RWPE2 (cell line): ENCODE measurements around the gene JUP.

Experiments used
- ATAC-seq: fragments of 200-7000 bp; cut with Tn5 transposase; 3 replicates; pipeline ENCODE4 v1.9.1; 2021; ENCODE audit warnings: low read depth
- DNase-seq: peaks from one replicate; pipeline ENCODE4 v3.0.0-alpha.2; 2020; ENCODE audit warnings: low spot score
- H3K27ac ChIP-seq: fragments of 450-650 bp; 2 replicates; pipeline ENCODE4 v1.5.1; 2017; ENCODE audit warnings: mild to moderate bottlenecking; ENCODE audit not compliant: poor library complexity, severe bottlenecking
- H3K27me3 ChIP-seq: fragments of 250-450 bp; sonication (Bioruptor Pico); 2 replicates; pipeline ENCODE4 v1.5.1; 2021; ENCODE audit warnings: mild to moderate bottlenecking, moderate library complexity; ENCODE audit not compliant: insufficient read depth, poor library complexity, severe bottlenecking
- H3K36me3 ChIP-seq: fragments of 250-450 bp; sonication (Bioruptor Pico); 2 replicates; pipeline ENCODE4 v1.5.1; 2020; ENCODE audit warnings: low read depth, mild to moderate bottlenecking, moderate library complexity
- H3K4me1 ChIP-seq: fragments of 250-450 bp; sonication (Bioruptor Pico); 2 replicates; pipeline ENCODE4 v1.5.1; 2021; ENCODE audit warnings: mild to moderate bottlenecking, moderate library complexity; ENCODE audit not compliant: insufficient read depth, poor library complexity, severe bottlenecking
- H3K4me3 ChIP-seq: fragments of 250-450 bp; sonication (Bioruptor Pico); 2 replicates; pipeline ENCODE4 v1.5.1; 2021; ENCODE audit warnings: mild to moderate bottlenecking, moderate library complexity; ENCODE audit not compliant: severe bottlenecking
- H3K9me3 ChIP-seq: fragments of 250-450 bp; sonication (Bioruptor Pico); 2 replicates; pipeline ENCODE4 v1.5.1; 2021; ENCODE audit warnings: mild to moderate bottlenecking, moderate library complexity; ENCODE audit not compliant: severe bottlenecking
- CTCF ChIP-seq: fragments of 450-650 bp; IDR thresholded peaks from one replicate; pipeline ENCODE4 v1.5.1; 2017; ENCODE audit warnings: mild to moderate bottlenecking, moderate library complexity; ENCODE audit not compliant: poor library complexity, severe bottlenecking

The JUP gene

GRCh38 chr17:41784207-41784744, 2.2 kb downstream of the JUP start:
- Histone ChIP-seq H3K27ac (peak overlapping the region; percentile 94), H3K4me3 (peak overlapping the region; percentile 85), H3K36me3 (peaks cover 34% of the 10 kb centered on the region), H3K27me3 (no peaks in the 10 kb centered on the region), H3K4me1 (peaks cover 19% of the 10 kb centered on the region), H3K9me3 (no peaks in the 10 kb centered on the region)
- no peak for TF ChIP-seq CTCF
- ATAC-seq = peak; percentile 42
- DNase-seq = peak; percentile 85

GRCh38 chr17:41782142-41782541, 4.4 kb downstream of the JUP start:
- H3K4me1 ChIP-seq = peaks cover 34% of the 10 kb centered on the region
- ATAC-seq = no peak

GRCh38 chr17:41781404-41782110, 5.0 kb downstream of the JUP start:
- Histone ChIP-seq H3K4me3 (no peak overlapping the region), H3K36me3 (peaks cover 42% of the 10 kb centered on the region), H3K27me3 (no peaks in the 10 kb centered on the region), H3K4me1 (peaks cover 37% of the 10 kb centered on the region), H3K27ac (peak overlapping the region; percentile 94), H3K9me3 (no peaks in the 10 kb centered on the region)
- DNase-seq (no peak), ATAC-seq (no peak)
- no peak for TF ChIP-seq CTCF

More at GRCh38 chr17:41782142-41782541, 4.4 kb downstream of the JUP start:
- Histone ChIP-seq H3K27me3 (no peaks in the 10 kb centered on the region), H3K9me3 (no peaks in the 10 kb centered on the region), H3K36me3 (peaks cover 36% of the 10 kb centered on the region), H3K27ac (peak overlapping the region; percentile 94), H3K4me3 (no peak overlapping the region)
- TF ChIP-seq CTCF = no peak
- DNase-seq = no peak

GRCh38 chr17:41779954-41780353, 6.6 kb downstream of the JUP start:
- peaks cover 52% of the 10 kb centered on the region for H3K4me1 ChIP-seq
- DNase-seq (no peak), ATAC-seq (no peak)
- H3K36me3 ChIP-seq = peaks cover 49% of the 10 kb centered on the region
- TF ChIP-seq CTCF = no peak
- no peaks in the 10 kb centered on the region for H3K27me3 ChIP-seq
- peak overlapping the region; percentile 94 for H3K27ac ChIP-seq
- no peak overlapping the region for H3K4me3 ChIP-seq
- H3K9me3 ChIP-seq = no peaks in the 10 kb centered on the region

- Histone ChIP-seq H3K4me1 (peaks cover 62% of the 10 kb centered on the region), H3K4me3 (no peak overlapping the region), H3K36me3 (peaks cover 51% of the 10 kb centered on the region), H3K27me3 (no peaks in the 10 kb centered on the region), H3K27ac (peak overlapping the region; percentile 94), H3K9me3 (no peaks in the 10 kb centered on the region)
- no peak for TF ChIP-seq CTCF
- ATAC-seq = peak; percentile 44
- no peak for DNase-seq
Measured at GRCh38 chr17:41777574-41778188, 8.8 kb downstream of the JUP start.
